HG03565 (cell line): ENCODE data around the gene ELF2.
A peak's percentile ranks its signal among the peaks of the same experiment; 100 is the strongest.
"Not testable (repeated sequence)": the region's sequence is repeated elsewhere in the genome, so short reads cannot be mapped to it uniquely, and the experiment has no call there.

ENCODE experiments used
- ATAC-seq: cut with Tn5 transposase; IDR thresholded peaks from one replicate; pipeline ENCODE4 v1.9.1; 2021; ENCODE audit warnings: mild to moderate bottlenecking, moderate library complexity; ENCODE audit not compliant: unreplicated experiment

ELF2 gene

DNA sequence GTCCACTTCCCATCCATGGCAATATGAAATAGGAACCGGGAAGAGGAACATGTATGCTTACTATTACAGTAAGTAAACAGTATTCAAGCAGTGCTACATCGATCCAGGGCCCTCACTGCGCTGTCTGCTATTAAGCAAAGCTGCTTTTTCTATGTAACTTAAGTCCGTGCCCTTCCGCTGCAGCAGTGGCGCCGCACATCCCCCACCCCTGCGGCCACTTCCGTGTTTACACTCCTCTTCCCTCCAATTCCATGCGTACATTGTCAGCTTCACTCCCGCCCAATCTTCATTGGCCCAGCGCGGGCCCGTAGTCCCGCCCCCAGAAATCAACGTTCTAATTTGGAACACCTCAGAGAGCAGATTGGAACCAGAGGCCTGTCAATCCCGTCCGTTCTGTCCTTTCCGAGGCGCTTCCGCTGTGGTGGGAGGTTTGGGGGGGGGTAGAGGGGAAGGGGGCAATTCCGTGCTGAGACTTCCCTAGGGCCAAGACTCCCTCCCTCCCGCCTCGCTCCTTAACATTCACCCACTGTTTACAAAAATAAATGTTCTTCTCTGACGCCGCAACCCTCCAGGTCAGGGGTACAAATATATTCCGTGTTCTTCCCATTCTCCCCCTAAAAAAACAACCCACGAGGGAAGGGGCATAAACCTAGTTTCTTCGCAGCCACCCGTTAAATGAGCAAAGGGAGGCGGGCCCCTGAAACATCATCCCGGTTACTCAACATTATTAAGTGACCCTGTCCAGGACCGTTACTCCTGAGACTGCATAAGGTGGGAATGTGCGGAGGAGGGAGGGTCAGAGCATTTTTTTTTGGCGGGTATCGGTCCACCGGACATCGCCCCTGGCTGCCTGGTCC lies 94.0 kb downstream of the ELF2 start:
- ATAC-seq = peak; percentile 84

- no peak for ATAC-seq
Measured at GRCh38 chr4:139078926-139079325, 98.1 kb downstream of the ELF2 start.

DNA sequence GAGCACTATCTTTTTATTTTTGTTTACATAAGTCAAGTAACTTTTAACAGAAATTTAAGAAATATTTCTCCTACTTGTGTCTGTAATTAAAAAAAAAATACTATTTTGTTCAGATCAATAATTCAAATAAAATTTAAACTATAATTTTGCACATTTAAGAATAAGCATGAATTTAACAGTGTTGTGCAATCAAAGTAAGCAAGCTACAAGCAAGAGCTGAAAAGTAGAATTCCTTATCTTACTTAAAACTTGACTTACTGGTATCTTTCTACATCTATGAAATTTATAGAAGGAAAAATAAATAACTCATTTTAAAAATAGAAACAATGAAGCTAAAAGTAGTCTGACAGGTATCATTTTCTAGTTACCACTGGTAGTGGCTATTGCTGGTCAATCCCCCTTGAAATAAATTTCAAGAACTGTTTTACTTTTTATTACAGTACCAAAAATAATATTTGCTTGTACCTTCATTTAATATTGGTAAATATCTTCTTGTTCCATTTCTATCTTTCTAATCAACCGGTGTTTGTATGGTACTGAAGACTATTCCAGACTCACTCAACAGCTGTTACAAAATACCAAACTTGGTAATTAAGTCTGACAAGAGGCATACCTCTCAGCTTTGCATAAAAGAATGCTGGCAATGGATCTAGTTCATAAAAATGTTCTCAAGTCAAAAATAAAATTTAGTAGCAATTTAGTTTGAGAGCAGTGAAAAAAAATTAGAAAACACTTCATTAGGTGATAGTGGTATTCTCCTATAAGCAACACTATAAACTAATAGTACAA lies 99.3 kb downstream of the ELF2 start:
- no peak for ATAC-seq

DNA sequence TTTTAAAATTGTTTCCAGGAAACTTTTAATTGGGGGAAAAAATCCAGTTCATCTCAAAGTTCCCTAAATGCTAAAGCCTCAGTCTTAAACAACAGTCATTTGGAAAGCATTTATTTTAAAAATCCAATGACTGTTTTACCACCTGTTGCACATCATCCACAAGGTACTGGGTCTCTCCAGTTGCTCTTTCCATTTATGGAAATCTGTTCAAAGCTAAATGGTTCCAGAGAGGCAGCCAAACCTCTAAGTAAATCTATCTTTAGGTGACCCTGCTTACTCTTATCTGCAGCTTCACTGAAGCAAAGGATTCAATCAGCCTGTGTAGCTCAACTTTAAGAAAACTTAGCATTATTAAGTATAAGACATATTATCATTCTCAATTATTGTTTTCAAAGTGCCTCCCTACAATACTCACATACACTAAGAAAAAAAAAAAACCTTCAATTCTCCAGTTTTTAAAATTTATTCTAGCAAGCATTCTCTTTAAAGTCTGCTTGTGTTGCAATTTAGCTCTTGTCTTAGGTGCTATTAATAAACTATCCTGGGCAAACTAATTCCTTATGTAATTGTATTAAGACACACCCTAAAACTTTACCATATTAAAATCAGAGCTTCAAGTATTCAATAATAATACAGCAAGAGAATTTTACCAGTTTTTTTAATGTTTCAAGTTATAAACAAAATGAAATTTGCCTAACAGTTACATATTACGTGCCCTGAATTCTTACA lies 100.8 kb downstream of the ELF2 start:
- ATAC-seq = no peak

DNA sequence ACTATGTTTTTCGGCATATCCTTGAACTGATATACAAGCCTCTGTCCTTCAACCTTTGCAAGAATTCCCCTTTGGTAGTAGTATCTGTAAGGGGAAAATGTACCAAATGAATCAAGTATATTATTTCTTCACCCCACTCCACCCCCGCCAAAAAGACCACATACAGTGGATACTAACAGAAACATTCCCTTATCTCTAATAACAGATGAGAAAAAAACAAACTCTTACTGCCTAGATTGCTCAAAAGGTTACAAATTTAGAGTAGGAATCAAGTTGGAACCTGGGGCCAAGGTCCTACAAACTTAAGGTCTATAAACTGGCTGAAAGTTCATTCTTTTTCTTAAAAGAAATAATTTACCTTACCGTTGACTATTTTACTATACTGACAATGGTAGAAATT lies 116.4 kb downstream of the ELF2 start:
- ATAC-seq = no peak

DNA sequence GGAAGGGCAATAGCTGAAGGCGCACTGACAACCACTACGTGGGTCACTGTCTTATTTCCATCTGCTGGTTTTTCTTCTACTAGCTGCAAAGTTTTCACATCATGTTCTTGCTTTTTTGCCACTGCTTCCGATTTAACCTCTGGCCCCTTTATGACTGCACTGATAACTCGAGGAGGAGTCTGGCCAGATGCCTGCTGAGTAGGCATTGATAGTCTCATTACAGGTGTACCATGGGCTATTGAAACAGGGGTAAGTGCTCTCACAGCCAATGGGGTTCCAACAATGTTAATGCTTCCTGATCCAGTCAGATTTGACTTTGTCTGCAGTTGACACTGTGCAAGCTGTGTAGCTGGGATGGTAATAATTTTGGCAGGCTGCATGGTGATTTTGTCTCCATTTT lies 118.0 kb downstream of the ELF2 start:
- not testable (repeated sequence) for ATAC-seq

DNA sequence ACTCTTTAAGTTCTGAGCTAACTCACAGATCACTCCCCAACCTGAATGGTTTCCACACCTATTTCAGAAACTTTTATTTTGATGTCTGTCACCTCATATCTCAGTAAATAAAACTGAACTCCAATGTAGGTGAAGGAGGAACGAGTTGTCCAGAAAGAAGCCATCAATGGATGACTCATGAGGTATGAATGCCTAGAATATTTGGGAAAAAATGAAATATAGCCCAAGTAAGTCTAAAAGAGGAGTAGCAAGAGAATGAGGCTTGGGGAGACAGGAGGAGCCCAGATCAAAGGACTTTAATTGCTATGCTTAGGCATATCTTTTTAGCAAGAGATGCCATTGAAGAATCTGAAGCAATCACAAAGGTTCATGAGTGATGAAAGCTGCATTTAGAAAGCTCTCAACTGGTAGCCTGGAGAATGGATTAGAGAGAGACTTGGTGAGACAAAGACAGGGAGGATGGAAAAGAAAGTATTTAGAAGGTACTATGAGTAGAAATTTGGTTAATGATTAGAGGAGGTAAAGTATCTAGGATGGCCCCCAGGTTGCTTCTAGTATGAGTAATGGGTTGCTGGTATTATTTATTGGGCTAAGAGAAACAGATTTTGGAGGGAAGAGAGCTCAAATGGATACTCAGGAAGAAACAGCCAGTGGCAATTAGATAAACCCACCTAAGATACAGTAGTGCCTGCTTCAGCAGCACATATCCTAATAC lies 122.1 kb downstream of the ELF2 start:
- no peak for ATAC-seq

DNA sequence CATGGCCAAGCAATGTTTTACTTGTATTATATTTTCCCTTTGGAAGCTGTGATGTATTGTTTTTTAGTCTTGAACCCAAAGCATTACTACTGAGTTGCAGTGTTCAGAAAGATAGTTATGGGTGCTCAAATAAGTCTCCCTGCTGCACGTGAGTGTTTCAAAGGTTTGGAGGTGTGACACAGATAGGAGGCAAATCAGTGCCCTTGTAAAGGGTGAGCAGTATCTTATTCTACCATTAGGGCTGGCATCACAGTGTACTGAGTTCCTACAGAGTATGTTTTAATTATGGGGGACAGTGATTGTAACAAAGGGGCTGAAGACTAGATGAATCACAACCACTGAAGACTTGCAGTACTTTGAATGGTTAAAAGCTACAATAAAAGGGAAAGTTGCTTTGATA lies 123.1 kb downstream of the ELF2 start:
- ATAC-seq = no peak

GRCh38 chr4:139050446-139050845 lies 126.6 kb downstream of the ELF2 start:
- no peak for ATAC-seq

DNA sequence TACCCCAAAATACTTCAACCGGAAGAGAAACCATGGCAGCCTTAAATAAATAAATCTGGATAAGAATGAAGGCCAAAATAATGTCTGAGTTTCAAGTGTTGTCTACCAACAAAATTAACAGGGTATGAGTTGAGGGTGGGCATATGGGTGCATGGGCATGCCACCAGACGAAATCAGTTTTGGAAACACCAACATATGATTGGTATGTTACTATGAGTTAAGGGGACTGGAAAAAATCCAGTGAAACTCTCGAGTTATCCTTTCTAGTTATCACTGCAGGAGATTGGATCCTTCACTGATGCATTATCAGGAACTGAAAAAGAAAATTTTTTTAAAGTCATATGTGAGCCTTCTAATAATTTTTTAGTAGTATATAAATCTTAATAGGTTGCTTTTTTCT lies 129.0 kb downstream of the ELF2 start:
- ATAC-seq = no peak

- ATAC-seq = no peak
Measured at GRCh38 chr4:139044291-139044690, 132.7 kb downstream of the ELF2 start.

DNA sequence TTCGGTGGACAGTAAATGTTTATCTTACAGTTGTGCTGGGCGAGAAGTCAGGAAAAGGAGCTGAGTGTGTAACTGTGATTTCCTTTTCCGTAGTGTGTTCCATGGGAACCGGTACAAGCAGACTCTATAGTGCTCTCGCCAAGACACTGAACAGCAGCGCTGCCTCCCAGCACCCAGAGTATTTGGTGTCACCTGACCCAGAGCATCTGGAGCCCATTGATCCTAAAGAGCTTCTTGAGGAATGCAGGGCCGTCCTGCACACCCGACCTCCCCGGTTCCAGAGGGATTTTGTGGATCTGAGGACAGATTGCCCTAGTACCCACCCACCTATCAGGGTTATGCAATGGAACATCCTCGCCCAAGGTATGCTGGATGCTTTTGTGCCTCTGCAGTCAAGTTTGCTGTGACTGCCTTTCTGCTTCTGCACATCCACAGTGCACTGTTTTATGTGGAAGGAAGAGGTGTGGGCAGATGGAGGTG lies 134.0 kb downstream of the ELF2 start:
- ATAC-seq = no peak

DNA sequence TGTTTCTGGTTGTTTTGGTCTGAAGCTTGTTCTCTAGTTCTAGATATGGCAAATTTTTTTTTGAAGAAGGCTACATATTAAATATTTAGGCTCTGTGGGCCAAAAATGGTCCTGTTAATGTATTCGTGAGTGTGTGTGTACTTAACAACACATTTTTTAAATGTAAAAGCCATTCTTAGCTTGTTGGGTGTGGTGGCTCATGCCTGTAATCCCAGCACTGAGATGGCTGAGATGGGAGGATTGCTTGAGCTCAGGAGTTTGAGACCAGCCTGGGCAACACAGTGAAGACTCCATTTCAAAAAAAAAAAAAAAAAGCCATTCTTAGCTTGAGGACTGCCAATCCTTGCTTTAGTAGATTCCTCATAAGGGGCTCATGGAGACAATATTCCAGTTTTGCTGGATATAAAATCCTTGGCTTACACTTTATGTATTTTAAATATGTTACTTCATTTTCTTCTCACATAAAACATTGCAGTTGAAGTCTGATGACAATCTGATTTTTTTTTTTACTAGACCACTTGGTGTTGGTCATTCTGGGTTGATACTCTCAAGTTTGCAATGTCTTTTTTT lies 138.1 kb downstream of the ELF2 start:
- no peak for ATAC-seq

DNA sequence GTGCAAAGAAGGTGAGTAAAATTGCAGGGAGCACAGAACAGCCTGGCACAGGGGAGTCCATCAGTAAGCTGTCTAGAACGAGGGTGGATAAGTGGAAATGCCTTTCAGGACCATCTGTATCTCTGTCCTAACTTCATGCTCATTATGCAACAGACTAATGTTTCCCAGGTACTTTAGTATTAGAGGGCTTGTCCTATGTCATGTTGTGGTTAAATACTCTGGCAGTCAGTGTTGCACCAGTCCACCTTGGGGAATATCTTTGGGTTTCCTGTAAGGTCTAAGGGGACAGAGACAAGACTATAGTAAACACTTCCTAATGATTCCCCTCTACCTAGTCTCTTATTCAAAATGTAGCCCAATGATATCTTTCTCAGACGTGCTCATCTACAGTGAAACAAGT lies 140.1 kb downstream of the ELF2 start:
- ATAC-seq = no peak

DNA sequence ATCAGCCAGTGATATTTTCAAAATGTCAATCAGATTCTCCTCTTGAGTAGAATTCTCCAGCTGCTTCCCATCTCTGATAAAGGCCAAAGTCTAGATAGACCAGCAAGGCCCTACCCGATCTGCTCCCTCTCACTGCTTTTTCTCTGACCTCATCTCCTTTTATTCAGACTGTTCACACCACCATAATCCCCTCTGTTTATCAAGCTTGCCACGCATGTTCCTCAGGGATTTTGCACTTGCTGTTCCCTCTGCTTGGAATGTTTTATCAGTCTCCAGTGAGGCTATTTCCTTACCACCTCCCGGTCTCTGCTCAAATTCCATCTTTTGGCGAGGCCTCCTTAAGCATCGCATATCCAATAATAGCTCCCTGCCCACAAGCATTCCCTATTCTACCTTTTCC lies 141.4 kb downstream of the ELF2 start:
- no peak for ATAC-seq

- peak; percentile 68 for ATAC-seq
Measured at GRCh38 chr4:139030614-139031235, 146.3 kb downstream of the ELF2 start.

DNA sequence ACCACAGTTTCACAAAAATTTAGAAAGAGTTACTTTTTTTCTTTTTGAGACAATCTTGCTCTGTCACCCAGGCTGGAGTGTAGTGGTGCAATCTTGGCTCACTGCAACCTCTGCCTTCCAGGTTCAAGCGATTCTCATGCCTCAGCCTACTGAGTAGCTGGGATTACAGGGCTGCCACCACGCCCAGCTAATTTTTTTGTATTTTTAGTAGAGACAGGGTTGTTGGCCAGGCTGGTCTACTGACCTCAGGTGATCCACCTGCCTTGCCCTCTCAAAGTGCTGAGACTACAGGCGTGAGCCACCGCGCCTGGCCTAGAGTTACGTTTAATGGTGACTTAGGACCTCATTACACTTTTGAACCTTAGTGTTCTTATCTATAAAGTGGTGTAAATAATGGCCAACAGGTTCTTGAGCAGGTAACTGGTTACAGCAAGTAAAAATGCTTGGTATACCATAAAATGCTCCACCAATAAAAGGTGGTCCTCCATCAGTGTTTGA lies 147.1 kb downstream of the ELF2 start:
- ATAC-seq = not testable (repeated sequence)

DNA sequence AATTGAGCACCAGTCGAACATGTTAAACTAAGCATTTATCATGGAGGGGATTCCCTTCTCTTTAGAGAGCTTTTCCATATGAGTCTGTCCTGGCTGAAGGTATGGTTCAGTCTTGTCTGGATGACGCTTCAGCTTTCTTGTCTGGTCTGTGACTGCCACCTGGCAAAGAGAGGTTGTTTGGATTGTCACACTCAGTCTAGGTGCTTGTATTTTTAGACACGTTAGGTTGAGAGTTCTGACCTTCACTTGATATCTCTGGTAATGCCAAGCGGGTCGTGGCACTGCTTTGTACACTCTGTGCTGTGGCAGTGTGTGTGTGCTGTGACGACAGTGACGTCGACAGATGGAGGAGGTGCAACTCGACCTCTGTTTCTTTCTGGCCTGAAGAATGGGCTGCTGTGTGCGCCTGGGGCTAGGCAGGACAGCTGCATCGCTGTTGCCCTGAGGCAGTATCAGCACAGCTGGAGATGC lies 148.8 kb downstream of the ELF2 start:
- ATAC-seq = no peak

- no peak for ATAC-seq
Measured at GRCh38 chr4:139027776-139028175, 149.2 kb downstream of the ELF2 start.

GRCh38 chr4:139025841-139026240 lies 151.2 kb downstream of the ELF2 start:
- ATAC-seq = no peak
